HG02981 (cell line): ENCODE measurements around the gene HDAC4.
"Not testable (repeated sequence)": the region's sequence is repeated elsewhere in the genome, so short reads cannot be mapped to it uniquely, and the experiment has no call there.

Experiments used
- ATAC-seq: cut with Tn5 transposase; IDR thresholded peaks from one replicate; pipeline ENCODE4 v1.9.1; 2021; ENCODE audit warnings: mild to moderate bottlenecking, moderate library complexity; ENCODE audit not compliant: unreplicated experiment

The HDAC4 gene

DNA sequence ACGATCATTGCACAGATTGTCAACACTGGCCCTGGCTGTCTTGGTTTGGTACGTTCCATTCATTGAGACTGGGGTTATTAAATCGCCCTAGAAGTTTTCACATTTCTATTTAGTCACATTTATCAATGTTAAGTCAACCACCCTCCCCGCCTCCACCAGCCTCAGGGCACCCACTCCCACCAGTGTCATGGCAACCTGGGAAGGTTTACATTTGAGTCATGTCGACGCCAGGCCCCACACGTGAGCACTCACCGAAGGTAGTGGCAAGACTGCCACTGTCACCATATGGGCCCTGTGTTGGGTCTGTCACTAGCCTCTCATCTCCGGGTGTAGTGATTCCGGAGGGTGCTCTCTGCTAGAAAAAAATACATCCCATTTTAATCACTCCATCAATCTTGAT lies 358.8 kb downstream of the HDAC4 start:
- no peak for ATAC-seq

DNA sequence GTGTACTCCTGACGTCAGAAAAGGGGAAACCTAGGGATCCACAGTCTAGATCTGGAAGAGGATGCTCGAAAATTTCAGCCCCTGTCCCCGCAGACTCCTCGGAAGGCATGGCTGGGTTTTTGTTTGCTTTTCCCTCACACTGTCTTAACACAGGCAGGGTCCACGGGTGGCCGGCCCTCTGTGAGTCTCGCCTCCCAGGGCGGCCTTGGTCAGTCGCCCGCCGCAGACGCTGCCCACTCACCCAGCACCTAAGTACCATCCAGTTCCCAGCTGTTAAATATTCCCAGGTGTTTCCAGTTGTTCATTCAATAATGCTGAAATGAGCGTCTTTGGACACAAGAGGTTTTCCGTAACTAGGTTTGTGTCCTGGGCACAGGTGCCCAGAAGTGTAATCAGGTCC lies 359.8 kb downstream of the HDAC4 start:
- no peak for ATAC-seq

DNA sequence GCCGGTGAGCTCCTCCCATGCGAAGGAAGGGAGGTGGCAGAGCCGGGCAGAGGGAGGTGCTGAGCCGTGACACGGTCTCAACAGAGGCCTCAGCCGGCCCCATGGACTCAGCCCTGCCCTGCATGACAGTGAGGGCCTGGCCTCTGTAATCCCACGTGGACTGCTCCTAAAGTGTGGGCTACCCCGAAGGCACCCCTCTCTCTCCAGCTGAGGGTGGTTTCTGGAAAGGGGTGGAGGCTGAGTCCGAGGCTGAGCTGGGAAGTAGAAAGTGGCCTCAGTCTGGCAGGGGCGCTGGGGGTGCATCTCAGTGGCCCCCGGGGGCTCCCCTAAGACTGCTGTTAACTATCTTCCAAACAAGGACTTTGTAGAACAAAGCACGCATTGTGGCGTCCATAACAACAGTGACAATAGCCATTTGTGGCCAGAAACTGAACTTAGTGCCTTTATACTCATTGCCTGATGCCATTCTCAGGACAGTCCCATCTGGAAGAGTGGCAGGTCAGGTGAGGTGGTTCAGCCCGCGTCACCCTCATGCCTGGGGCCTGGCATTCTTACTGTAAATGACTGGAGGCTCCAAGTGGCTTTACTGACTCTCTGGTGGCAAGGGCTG lies 360.6 kb downstream of the HDAC4 start:
- ATAC-seq: no peak

DNA sequence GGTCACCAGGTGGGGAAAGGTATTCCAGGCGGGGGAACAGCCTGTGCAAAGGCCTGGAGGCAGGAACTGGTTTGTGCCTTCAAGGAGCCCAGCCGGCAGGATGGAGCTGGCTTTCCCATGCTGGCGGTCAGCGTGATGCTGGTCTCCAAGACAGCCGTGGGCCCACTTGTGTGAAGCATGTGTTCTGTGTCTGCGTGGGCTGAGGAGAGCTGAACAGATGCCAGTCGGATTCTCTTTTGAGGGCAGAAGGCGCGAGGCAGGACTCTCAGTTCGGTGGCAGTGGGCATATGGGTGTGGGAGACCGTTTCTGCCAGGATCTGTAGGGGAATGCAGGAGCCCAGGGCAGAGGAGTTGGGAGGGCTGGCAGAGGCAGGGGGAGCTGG lies 361.4 kb downstream of the HDAC4 start:
- no peak for ATAC-seq

DNA sequence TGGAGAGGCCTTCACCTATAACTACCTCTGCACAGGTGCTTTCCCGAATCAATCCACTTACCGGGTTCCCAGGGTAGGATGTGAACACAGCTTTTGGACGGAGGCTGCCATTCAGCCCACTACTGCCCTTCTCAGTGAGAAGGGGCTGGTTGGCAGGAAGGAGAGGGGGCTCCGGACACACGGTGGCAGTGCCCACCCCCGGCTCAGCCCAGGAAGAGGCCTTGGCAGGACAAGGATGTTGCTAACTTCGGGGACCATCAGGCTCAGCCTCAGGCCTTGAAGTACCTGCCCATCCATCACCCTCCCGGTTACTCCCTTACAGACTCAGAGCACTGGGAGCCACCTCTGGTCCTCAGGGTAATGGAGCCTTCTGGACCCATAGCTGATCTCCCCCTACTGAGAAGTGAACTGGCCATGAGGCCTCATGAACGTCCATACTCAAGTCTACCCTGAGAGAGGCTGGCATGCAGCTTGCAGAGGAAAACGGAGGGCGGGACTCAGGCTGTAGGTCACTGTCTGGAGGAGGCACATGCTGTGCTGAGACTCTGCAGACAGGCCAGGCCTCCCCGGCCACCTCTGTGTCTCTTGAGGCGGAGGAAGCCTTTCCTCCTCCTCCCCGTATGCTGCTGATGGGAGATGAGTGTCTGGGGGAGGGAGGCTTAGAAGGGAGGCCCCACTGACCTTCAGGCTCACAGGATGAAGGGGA lies 361.9 kb downstream of the HDAC4 start:
- no peak for ATAC-seq

DNA sequence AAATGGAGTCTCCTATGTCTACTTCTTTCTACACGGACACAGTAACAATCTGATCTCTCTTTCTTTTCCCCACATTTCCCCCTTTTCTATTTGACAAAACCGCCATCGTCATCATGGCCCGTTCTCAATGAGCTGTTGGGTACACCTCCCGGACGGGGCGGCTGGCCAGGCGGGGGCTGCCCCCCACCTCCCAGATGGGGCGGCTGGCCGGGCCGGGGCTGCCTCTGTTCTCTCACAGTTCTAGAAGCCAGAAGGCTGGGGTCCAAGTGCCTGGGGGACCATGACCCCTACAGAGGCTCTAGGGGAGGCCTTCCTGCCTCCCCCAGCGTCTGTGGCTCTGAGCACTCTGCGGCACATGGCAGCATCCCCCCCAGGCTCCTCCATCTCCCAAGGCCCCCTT lies 362.5 kb downstream of the HDAC4 start:
- ATAC-seq: not testable (repeated sequence)

DNA sequence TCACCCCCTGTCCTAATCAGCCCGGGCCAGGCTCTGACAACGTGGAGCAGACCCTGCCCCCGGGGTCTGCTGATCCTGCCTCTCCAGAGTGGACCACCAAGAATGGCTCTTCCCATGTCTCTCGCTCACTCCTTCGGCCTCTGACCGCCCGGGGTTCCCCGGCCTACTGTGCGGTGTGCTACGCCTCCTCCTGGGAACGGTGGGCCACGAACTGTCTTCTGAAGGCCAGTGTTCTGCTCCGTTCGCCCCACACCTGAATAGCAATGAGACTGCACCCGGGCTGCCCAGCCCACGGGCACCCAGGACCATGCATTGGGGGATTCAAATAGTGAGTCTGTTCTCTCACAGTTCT lies 363.3 kb downstream of the HDAC4 start:
- no peak for ATAC-seq

DNA sequence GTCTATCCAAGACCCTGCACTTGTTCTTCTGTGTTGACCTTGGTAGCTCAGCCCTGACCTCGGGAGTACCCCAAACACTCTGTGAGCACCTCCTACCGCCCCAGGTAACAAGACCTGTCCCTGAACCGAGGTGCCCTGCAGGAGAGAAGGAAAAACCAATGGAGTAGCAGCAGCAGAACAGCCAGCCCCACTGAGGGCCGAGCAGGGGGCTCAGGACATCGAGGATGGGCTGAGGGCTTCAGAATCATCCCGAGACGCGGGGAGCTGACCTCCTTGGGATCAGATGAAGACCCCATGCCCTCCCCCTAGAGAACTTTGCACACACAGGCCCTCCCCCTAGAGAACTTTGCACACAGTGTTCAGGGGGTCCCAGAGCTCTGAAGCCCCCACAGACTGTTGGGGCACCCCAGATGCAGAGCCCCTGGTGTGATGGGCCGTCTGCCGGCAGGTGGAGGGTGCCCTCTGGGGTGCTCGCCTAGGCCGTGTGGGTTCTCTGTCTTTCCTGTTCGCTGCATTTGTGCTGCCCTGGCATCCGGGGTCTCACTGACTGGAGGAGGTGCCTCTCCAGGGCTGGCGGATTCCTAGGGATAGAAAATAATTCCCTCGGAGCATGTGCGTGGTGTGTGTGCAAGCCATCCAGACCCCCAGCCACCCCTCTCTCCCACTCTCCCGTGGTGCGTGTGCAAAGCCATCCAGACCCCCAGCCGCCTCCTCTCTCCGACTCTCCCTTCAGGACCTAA lies 363.8 kb downstream of the HDAC4 start:
- ATAC-seq: no peak

DNA sequence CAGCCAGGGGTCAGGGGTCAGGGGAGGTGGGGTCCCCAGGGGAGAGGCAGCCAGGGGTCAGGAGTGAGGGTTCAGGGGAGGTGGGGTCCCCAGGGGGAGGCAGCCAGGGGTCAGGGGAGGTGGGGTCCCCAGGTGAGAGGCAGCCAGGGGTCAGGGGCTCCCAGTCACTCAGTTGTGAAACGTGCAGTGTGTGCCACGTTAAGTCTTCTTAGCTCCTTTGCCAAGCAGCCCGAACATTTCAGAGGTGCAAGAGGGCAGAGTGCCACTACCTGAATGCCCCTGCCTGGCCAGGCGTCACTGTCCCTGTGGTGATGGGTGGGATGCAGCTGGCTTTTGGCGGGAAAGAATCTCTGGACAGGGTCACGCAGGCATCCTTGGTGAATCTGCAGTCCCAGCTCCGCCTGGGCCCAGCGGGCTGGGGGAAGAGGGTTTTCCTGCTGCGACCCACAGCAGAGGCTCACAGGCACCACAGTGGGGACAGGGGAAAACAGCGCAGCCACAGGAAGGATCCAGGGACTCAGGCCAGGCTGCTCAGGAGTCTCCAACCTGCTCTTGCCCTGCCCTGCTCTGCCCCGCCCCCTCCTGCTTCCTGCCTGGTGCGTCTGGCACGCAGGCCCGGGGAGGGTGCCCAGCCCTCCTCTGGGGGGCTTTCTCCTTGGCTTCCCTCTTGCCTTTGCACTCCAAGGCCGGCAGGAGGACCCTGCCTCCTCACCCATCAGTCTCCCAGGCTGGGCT lies 364.7 kb downstream of the HDAC4 start:
- ATAC-seq: no peak

DNA sequence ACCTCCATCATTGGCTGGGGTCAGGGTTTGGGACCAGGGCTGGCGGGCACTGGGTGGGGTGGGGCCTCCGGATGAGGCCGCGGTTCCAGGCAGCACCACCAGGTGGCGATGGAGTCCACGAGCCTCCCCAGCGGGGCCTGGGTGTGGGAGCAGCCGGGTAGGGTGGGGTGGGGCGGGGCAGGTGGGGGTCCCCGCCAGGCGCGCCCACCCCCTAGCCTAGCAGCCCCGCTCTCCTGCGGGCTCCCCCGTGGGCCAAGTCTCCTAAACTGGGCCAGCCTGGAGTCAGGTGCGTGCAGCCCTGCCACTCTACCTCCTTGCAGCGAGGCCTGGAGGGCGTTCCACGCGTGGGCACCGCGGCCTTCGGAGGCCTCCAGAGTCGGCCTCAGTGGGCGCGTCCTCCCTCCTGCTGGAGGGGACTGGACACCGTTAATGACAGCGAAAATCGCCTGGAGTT lies 365.4 kb downstream of the HDAC4 start:
- ATAC-seq: no peak

DNA sequence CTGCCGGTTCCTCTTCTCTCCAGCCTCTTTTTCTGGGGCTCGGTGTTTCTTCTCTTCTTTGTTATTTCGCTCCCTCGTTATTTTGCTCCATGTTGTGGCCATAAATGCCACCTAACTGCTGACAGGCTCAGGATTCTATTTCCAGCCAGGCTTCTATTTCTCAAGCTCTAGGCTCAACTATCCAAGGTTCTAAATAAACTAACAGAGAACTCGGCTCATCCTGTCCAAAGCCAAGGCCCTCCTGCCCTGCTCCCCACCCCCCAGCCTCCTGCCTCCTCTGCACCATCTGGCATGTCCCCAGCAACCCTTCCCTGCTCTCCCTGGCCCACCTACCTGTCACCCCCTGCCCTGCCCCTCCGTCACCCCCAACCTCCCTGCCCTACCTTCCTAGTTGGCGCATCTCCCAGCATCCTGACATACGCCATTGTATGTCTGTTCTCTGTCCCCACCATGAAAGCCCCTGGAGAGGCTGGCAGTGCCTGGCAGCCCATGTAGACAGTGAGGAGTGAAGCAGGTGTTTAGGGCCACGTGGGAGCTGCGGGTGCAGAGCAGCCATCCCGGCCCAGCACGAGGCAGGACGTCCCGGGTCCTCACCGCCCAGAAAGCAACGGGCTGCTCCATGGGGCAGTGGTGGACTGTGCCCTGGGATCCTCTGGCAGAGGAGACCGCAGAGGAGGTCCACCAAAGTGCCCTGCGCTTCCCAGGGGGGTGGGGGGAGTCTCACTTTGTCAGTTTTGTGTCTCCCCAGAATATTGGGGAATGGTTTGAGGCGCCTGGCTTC lies 366.1 kb downstream of the HDAC4 start:
- ATAC-seq: no peak

DNA sequence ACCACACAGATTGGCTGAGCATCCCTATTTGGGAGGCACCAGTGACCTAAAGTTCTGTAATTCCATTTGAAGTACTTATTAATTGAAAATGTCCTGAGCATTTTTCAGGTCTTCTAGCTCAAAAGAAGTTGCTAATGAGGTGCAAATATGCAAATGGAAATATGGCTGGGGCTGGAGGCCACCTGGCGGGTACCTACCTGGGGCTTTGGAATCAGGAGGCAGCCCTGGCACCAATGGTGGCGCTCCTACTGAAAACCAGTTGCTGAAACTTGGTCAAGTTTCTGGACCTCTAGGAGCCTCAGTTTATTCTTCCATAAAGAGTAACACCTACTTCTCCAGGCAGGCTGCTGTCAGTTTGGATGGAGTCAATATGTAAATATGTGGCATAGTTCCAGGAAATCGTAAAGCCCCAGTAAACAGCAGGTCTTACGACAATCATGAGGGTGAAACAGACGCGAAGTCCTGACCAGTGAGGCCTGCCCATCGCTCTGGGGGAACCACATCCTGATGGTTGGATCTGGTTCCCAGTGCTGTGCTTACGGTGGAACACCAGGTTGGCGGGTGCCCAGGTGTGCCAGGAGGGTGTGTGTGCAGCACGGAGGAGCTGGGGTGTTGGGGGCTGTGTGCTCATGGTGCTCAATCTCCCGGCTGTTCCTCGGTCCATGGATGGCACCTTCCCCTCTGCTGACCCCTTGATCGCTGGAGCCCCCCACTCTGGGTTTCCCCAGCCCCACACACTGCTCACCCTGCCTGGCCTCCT lies 366.8 kb downstream of the HDAC4 start:
- no peak for ATAC-seq

DNA sequence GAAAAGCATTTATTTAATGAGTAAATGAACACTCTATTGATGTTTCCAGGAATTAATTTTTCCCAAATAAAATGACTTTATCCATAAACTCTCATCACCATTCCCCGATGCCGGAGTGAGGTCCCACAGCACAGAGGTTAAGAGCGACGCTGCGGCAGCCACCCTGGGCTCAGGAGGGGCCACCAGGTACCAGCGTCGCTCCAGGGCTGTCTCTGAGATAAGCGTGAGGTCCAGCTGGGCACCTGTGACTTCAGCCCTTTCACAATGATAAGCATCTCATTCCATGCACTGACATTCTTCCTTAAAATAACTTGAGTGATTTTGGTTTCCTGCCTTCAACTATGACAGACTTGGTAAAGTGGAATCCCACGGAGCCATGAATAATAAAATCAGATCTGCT lies 370.9 kb downstream of the HDAC4 start:
- no peak for ATAC-seq

DNA sequence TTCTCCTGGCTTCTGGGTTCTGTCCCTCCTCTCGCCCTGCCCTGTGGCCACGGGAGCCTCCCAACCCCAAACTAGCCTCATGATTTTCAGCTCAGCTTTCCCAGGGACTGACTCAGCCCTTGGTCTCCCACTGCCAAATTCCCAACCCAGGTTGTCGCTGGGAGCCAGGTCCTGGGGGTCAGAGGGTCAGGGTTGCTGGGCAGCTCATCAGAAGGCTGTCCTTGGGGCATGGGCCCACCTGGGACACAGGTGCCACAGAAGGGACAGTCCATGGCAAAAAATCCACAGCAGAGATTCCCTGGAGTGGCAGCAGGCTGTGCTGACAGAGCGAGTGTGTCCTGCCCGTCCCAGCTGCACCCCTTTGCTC lies 372.6 kb downstream of the HDAC4 start:
- ATAC-seq: no peak

DNA sequence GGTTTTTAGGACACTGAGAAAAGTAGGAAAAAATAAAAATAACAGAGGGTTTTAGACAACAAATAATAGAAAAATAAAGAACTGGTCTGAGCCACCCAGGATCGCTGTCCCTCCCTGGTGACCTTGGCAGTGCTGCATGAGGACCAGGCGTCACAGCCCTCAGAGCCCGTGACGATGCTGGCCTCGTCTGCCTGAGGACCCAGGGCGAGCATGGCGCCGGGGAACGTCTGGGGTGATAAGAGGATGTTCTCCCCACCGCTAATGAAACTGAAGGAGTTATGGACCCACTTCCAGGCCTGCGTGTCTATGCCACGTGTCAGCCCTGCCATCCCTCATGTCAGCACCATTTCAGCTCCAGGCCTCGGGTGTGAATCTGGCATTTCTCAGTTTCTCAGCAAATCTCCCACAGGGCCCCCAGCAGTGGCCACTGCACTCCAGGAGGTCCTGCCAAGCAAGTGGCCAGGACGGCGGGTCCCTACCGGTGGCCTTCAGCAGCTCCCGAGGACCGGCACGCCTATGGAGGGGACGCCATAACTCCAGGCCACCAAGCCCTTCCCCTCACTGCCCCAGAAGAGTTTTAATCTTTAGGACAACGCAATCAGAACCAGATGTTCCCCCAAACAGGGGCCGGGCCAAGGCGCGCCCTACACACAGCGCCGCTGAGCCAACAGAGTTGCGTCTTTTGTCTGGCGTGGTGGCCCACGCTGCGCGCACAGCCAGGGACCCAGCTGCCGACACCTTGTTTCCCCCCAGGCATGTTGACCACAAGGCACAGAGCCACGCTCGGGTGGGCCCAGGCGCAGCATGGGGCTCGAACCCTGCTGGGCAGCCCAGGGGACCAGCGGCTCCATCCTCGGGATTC lies 373.2 kb downstream of the HDAC4 start:
- ATAC-seq: no peak

DNA sequence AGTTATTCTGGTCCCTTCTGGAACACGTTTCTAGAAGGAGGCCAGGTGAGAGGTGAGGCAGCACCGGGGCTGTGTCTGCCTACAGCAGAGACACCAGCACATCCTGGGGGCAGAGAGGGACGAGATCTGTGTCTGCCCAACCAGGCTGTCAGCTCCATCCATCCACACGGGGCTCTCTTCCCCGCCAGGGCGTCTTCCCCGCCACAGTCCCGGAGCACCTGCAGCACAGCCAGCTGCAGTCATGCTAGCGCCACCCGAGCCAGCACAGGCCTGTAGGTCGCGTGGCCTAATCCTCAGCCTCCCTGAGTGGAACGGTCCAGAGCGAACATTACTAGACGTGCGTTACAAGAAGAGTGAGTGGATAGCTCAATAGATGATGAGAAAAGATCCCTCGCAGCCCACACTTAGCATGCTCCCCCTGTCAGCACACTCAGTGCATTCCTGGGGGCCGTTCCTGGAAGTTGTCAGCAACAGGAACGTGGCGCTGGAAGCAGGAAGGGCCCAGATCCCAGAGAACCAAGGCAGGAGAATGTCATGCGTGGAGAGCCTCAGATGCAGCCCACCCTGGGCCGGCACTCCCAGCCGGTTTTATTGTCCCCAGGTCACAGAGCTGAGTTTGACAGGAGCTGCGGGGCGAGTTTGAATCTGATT lies 374.0 kb downstream of the HDAC4 start:
- no peak for ATAC-seq

DNA sequence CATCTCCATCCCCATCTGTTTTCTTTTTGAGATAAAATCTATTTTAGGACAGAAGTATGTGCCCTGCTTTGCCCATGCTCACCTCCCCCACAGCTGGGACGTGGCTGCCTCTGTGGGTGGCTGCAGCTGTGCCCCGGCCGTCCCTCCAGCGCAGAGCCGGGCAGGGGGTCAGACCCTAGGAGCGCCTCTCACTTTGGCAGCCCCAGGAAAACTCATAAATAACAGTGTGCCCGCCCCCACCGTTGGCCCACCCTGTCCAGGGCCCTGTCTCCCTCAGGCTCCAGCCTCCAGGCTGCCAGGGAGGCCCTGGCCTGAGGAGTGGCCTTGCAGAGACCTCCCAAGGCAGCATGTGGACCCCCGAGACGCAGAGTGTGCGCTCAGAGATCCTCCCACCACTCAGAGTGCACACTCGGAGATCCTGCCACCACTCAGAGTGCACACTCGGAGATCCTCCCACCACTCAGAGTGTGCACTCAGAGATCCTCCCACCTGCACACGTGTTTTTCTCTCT lies 374.8 kb downstream of the HDAC4 start:
- ATAC-seq: no peak

DNA sequence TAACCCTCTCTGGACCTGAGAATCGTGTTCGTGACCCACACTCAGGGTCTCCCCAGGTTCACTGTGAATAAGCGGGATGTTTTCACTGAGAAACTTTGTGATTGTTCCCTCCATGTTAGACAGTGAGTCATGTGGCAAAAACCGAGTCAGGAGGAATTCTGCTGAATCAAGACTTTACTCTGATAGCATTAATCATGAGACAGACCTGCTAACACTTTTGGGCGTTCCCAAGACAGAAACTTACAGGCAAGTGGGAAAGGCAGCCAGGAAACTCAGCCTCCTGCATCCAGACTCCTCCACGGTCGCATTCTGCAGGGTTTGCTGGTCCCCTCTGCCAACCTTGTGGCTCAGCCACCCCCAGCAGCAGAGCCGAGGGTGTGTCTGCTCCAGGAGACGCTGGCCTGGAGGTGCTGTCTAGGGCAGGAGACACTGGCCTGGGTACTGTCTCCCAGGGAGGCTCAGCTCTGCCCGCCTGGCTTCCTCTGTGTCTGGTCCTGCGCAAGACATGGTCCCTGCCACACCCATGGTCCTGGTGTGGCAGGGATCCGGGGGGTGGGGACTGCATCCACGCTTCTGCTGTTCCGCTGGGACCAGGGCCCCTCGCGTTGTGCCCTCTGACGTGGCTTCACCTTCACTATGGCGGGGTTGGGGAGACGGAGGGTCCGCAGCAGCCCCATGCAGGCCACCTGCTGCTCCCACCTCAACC lies 375.6 kb downstream of the HDAC4 start:
- no peak for ATAC-seq
